ENCODE measurements around the gene C2CD2. TPM values are rescaled to one million over a fixed set of nuclear protein-coding genes. Genes with fewer than 3 reads are reported as not detected.
"Not testable (repeated sequence)": the region's sequence is repeated elsewhere in the genome, so short reads cannot be mapped to it uniquely, and the experiment has no call there.

The C2CD2 gene
- total RNA-seq, 1 donor from 2014 or later: 7.0 TPM

DNA sequence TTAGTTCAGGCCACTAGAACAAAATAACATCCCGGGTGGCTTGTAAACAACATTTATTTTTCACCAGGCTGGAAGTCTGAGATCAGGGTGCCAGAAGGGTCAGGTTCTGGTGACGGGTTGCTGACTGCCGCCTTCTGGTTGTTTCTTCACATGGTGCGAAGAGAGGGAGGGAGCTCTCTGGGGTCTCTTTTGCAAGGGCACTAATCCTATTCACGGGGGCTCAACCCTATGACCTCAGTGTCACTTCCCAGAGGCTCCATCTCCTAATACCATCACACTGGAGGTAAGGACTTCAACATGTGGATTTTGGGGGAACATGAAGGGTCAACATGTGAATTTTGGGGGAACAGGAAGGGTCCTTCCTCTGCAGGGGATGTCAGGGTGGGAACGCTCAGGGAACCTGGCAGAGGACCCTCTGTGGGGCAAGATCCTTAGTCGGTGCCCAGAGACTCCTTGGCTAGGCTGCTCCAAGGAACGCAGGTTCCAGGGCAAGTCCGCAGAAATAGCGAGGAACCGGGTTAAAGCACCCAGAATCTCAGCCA lies 8.7 kb upstream of the C2CD2 start:
- no peak for DNase-seq (ENCODE audit: missing footprints)
- intact Hi-C loops (cut with DNase I): no loop called here
- ATAC-seq: no peak

DNA sequence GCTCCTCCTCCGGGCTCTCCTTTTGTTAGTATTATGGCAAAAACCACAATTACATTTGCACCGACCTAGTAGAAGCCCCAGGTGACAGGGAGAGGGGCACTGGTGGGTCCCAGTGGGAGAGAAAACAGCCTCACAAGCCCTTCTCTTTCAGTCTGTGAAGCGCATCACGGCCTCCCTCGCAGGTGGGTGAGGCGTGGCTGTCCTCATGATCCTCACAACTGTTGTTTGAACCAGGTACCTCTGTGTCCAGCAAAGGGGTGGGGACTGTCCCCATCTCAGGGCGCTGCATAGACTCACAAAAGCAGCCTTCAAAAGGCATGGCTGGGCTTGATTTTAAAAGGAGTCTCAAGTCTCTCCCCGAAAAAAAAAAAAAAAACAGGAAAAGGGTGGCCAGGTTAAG lies 7.9 kb upstream of the C2CD2 start:
- intact Hi-C loops (cut with DNase I): loop anchor here (1.0 kb wide), 1 partner anchor 43 kb away; no protein-coding TSS in a partner anchor
- ATAC-seq (no peak), DNase-seq (ENCODE audit: missing footprints) (no peak)

DNA sequence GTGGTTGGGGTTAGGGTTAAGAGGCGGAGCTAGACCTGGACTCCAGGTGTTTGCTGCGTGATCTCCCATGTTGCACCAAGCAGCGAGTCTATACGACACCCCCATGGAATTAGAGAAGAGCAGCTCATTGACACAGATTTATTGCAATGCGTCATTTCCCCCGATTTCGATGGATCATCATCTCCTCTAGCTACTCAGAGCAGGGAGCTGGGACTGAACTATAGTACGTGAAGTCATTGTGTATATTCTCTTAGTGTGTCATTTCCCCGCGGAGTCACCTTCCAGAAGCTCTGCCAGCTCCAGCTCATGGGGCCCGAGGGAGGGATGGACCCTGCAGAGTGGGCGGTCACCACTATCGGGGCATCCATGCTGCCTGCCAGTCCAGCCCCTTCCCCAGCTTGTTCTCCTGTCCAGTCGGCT lies 7.5 kb upstream of the C2CD2 start:
- ATAC-seq (no peak), DNase-seq (ENCODE audit: missing footprints) (no peak)
- intact Hi-C loops (cut with DNase I): loop anchor here (1.0 kb wide), 1 partner anchor 43 kb away; no protein-coding TSS in a partner anchor

DNA sequence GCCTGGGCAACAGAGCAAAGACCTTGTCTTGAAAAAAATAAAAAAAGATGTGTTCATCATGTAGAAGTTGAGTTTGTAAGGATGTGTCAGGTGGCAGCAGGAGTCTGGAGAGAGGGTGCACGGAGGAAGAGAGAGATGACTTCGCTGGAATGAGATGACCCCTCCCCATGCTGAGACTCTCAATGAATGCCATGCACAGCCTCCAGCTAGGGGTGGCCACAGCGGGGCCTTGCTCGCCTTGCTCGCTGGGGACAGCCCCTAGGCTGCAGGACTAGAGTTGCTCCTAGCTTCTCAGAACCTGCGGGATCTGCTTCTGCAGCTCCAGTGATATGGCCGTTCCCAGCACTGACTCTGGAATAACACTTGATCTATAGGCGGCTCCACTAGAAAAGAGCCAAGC lies 6.6 kb upstream of the C2CD2 start:
- DNase-seq (ENCODE audit: missing footprints): no peak
- no peak for ATAC-seq
- intact Hi-C loops (cut with DNase I): no loop called here

DNA sequence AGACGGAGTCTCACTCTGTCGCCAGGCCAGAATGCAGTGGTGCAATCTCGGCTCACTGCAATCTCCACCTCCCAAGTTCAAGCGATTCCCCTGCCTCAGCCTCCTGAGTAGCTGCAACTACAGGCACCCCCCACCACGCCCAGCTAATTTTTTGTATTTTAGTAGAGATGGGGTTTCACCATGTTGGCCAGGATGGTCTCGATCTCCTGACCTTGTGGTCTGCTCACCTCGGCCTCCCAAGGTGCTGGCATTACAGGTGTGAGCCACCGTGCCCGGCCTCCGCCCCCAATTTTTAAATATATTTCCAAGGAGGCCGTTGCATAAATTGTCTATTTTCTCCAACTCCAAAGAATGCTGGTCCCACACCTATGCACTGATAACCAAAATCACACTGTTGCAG lies 5.9 kb upstream of the C2CD2 start:
- intact Hi-C loops (cut with DNase I); DNase-seq (ENCODE audit: missing footprints); ATAC-seq: not testable (repeated sequence)

DNA sequence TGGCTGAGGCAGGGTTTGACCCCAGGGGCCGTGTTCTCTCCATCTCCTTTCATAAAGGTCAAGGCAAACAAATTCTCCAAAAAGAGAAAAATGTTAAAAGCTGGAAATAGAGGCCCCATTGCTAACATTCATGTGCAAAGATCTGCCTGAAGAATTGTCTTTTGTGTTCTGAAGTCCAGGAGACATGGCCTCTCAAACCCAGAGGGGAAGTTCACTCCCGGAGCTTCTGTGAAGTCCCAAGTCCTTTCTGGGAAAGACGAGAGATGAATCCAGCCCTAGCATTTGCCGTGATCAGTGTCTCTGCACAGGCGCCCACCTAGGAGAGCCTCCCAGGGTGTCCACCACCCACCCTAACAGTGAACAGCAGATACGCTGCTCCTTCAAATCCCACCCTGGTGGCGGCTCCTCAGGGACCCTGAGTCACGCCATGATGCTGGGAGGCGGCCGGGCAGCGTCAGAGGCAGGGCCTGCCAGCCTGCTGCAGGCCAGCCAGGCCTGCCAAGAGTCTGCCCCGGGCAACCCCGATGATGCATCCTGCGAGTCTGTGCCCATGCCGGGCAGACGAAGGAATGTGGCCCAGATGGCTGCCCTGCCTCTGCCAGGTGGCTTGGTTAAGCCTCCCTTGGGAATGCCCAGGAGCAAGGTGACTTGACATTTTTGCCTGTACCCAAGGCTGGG lies 5.2 kb upstream of the C2CD2 start:
- no peak for DNase-seq (ENCODE audit: missing footprints)
- intact Hi-C loops (cut with DNase I): no loop called here
- no peak for ATAC-seq

DNA sequence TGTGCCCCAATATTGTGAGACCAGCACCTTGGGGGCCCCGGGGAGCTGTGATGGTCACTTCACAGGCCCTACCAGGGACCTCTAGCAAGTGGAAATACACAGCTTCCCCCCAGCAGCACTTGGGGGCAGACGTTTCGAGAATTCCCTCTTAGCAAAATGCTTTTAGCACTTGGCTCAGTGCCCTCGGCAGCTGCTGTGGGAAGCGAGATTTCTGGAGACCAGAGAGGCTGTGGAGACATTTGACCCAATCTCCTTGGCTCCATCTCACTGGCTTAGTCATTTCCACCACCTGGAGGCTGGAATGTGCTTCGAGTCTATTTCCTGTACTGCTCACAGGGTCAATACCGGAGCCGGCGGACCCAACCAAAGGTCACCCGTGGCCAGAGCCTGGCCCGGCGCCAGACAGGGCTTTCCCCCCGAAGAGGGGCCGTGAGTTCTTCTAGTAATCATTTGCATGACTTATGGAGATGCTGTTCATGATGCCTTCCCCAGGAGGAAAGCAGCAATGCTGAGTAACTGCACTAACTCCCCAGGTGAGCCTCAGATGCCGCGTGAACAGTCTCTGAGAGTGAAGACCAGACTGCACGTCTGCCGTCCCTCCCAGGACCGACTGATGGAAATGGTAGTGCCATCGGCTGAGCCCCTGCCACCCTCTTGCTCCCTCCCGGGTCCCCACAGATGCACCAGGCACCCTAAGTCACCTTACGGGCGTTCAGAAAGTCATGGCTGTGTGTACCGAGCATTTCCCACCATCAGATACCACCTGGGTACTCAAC lies 4.4 kb upstream of the C2CD2 start:
- ATAC-seq (peak; percentile 57), DNase-seq (ENCODE audit: missing footprints) (no peak)
- intact Hi-C loops (cut with DNase I): no loop called here

DNA sequence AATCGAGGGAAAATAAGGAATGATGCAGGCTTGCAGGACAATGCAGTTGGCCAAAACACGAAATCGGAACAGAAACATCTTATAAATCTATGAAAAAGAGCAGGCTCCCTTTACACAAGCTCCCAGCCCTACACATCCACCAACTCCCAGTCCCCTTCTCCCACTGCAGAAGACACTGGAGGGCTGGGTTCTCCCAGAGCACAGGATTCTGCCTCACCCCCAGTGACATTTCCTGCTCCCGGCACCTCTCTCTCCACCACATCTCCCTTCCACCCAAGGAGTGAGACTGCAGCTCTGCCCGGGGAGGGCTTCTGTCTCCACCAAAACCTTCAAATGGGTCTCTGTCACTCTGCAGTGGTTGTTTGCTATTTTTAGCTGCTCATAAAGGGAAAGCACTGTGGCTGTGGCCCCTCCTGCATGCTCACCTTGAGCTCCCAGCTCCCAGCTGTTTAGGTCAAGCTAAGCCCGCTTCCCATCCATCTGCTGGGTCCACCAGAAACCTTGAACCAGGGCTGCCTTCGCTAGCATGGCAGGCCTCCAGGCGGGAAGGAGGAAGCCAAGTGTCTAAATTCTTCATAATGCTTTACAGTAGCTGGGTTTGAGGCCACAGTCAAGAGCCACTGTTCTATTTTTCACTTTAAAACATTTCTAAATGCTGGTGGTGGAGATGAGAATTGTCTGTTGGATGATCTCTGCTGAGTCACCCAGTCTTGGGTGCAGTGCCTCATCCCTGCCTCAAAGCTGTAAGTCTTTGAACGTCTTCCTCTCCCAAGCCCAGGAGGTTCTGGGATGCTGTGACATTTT lies 3.3 kb upstream of the C2CD2 start:
- intact Hi-C loops (cut with DNase I): no loop called here
- ATAC-seq (no peak), DNase-seq (ENCODE audit: missing footprints) (no peak)

DNA sequence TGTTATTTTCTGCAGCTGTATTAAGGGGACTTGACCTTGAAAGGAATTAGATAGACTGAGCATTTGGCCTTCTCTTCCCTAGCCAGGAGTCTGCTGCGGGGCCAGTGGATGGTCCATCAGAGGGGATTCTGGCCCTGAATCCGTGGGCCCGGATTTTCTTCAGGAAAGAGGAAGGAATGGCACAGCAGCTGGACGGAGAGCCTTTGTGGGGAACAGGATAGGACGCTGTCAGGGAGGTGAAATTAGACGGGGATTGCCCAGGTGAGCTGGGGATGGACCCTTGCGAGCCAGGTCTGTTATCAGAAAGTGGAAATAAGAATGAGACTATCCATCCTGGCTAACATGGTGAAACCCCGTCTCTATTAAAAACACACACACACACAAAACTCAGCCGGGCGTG lies 1.7 kb upstream of the C2CD2 start:
- DNase-seq (ENCODE audit: missing footprints) (no peak), ATAC-seq (no peak)
- intact Hi-C loops (cut with DNase I): no loop called here

DNA sequence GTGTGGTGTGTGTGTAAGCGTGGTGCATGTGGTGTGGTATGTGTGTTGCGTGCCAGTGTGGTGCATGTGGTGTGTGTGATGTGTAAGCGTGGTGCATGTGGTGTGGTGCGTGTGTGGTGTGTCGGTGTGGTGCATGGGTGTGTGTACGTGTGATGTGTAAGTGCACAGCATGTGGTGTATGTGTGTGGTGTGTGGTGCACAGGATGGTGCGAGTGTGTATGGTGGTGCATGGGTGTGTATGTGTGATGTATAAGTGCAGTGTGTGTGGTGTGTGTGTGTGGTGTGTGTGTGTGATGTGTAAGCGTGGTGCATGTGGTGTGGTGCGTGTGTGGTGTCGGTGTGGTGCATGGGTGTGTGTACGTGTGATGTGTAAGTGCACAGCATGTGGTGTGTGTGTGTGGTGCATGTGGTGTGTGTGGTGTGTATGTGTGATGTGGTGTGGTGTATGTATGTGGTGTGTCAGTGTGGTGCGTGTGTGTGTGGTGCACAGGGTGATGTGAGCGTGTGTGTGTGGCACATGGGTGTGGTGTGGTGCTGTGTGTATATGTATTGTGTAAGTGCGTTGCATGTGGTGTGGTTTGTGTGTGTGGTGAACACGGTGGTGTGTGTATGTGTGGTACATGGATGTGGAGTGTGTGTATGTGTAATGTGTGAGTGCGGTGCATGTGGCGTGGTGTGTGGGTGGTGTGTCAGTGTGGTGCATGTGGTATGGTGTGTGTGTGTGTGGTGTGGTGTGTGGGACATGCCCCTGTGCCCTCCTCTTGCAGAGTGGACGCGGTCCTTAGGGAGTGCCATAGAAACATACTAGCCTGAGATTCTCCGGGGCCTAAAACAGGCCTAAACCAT lies 1.1 kb upstream of the C2CD2 start:
- DNase-seq (ENCODE audit: missing footprints) (no peak), ATAC-seq (peak; percentile 1)
- intact Hi-C loops (cut with DNase I): no loop called here

DNA sequence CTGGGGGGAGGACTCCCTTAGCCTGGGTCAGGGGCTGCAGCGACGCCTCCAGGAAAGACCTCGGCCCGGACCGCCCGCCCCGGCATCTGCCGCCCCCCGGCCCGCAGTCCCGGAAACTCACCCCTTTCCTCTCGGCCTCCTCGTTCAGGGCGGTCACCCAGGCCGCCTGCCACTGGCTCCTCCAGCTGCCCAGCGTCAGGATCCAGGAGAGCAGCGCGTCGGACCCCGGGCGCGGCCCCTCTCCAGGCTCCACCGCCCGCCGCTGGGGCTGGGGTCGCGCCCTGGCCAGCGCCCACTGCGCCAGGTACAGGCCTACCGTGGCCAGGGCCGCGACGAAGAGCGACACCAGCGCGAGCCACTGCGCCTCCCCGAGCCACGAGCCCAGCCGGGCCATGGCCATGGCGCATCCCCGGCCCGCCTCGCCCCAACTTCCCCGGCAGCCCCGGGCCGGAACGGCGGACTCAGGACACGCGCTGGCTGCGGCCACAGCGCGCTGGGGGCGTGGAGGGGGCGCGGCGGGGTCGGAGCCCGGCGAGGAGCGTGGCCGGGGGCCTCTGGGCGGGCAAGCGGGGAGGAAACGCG lies 478 bp downstream of the C2CD2 start:
- intact Hi-C loops (cut with DNase I): loop anchor here (2.0 kb wide), 1 partner anchor 57 kb away; the partner anchor contains the start of gene ZBTB21
- ATAC-seq (peak; percentile 15), DNase-seq (ENCODE audit: missing footprints) (no peak)

DNA sequence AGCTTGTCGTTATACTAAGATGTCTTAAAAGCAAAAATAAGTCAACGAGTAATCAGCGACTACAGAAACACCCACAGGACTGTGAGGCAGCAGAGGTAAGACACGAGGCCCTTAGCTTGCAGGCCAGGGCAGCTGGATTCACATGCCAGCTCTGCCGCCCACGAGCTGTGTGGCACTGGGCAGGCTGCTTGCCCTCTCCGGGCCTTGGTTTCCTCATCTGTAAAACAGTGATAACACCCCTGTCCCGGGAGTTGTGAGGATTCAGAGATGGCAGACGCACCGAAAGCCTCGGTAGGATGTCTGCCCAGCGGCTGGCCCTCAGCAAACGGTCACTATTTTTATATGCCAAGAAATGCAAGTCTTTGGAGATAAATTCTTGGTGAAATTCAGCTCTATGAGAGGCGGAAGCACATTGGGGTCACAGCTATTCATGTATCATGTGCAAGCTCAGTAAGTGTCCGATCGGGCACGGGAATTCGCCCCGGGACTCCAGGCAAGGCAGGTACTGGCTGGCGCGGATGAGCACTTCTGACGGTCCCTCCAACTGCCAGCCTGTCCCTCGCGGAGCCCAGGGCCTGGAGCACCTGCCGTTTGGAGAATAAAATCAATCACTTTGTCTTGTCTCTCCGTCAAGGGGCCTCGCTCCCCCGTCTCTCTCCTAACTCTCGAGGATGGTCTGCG lies 1.1 kb downstream of the C2CD2 start:
- ATAC-seq (no peak), DNase-seq (ENCODE audit: missing footprints) (no peak)
- intact Hi-C loops (cut with DNase I): loop anchor here (2.0 kb wide), 1 partner anchor 58 kb away; the partner anchor contains the start of gene ZBTB21

DNA sequence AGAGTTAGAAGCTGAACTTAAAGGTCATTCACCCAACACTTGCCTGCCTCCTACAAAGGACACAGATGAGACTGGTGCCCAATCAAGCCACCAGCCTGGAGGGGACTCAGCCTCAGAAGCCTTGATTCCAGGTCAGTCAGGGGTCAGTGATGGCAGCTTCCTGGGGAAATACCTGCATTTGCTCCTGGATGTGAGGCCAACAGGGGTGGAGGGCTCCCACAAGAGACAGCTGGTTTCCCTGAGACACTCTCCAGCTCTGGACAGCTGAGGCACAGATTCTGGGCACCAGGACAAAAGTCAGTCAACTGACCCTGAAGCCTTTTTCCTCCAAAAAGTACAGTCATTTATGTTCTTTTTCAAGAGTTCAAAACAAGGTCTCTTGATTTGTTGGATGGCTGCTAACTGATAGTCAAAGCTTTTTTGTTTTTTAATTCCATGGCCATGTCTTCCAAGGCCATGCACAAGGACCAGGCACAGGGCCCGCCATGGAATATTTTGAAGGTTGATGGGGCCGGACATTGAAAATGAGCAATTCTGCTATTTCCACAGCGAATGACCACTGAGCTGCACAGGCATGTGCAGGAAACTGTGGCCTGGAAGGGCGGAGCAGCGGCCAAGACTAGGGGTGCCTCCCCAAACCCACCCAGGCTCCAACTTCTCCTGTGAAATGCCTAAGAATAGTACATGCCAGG lies 1.8 kb downstream of the C2CD2 start:
- ATAC-seq (no peak), DNase-seq (ENCODE audit: missing footprints) (no peak)
- intact Hi-C loops (cut with DNase I): loop anchor here (2.0 kb wide), 1 partner anchor 59 kb away; the partner anchor contains the start of gene ZBTB21

DNA sequence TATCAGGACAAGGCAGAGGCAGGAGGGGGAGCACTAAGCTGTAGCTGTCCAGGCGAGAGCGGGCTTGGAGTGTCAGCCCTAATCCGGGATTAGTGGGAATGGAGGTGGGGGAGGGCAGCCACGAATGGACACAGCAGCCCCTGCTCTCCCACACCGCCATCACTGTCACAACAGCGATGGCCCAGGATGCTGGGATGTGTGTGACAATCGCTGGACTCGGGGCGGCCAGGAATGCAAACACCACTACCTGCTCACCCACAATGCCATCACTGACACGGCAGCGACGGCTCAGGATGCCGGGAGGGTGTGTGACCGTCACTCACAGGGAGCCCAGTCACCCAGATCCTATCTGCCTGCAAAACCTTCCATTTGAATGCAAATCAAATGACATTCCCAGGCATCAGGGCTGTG lies 2.9 kb downstream of the C2CD2 start:
- intact Hi-C loops (cut with DNase I): no loop called here
- ATAC-seq (no peak), DNase-seq (ENCODE audit: missing footprints) (no peak)

DNA sequence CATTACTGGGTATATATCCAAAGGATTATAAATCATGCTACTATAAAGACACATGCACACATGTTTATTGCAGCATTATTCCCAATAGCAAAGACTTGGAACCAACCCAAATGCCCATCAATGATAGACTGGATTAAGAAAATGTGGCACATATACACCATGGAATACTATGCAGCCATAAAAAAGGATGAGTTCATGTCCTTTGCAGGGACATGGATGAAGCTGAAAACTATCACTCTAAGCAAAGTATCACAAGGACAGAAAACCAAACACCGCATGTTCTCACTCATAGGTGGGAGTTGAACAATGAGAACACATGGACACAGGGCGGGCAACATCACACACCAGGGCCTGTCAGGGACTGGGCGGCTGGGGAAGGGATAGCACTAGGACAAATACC lies 4.2 kb downstream of the C2CD2 start:
- ATAC-seq; intact Hi-C loops (cut with DNase I); DNase-seq (ENCODE audit: missing footprints): not testable (repeated sequence)

DNA sequence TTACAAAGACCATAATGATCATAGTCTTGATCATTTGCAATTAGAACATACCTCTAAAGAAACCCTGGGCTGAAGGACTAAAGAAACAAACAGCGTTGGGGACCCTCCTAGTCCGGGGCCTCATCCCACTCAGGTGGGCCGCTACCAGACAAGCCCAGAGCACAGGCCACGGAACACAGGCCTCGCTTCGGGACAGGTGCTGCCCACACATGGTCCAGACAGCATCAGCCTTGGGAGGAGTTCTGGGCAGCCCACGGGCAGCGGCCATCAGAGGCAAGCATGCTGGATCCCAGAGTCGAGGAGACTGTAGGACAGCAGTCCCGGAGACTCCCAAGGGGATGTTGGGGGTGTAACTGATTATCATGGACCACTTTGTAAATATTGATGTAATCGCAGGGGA lies 4.9 kb downstream of the C2CD2 start:
- intact Hi-C loops (cut with DNase I): no loop called here
- no peak for DNase-seq (ENCODE audit: missing footprints)

More for the DNA sequence above, 4.9 kb downstream of the C2CD2 start:
- no peak for ATAC-seq

All from Right ventricle myocardium inferior (tissue), 1 donor.